RWPE2 (cell line): Measurements from ENCODE around the gene RAI1.

ENCODE experiments used
- ATAC-seq: fragments of 200-7000 bp; cut with Tn5 transposase; 3 replicates; pipeline ENCODE4 v1.9.1; 2021; ENCODE audit warnings: low read depth
- DNase-seq: peaks from one replicate; pipeline ENCODE4 v3.0.0-alpha.2; 2020; ENCODE audit warnings: low spot score
- H3K27ac ChIP-seq: fragments of 450-650 bp; 2 replicates; pipeline ENCODE4 v1.5.1; 2017; ENCODE audit warnings: mild to moderate bottlenecking; ENCODE audit not compliant: poor library complexity, severe bottlenecking
- H3K27me3 ChIP-seq: fragments of 250-450 bp; sonication (Bioruptor Pico); 2 replicates; pipeline ENCODE4 v1.5.1; 2021; ENCODE audit warnings: mild to moderate bottlenecking, moderate library complexity; ENCODE audit not compliant: insufficient read depth, poor library complexity, severe bottlenecking
- H3K36me3 ChIP-seq: fragments of 250-450 bp; sonication (Bioruptor Pico); 2 replicates; pipeline ENCODE4 v1.5.1; 2020; ENCODE audit warnings: low read depth, mild to moderate bottlenecking, moderate library complexity
- H3K4me1 ChIP-seq: fragments of 250-450 bp; sonication (Bioruptor Pico); 2 replicates; pipeline ENCODE4 v1.5.1; 2021; ENCODE audit warnings: mild to moderate bottlenecking, moderate library complexity; ENCODE audit not compliant: insufficient read depth, poor library complexity, severe bottlenecking
- H3K4me3 ChIP-seq: fragments of 250-450 bp; sonication (Bioruptor Pico); 2 replicates; pipeline ENCODE4 v1.5.1; 2021; ENCODE audit warnings: mild to moderate bottlenecking, moderate library complexity; ENCODE audit not compliant: severe bottlenecking
- H3K9me3 ChIP-seq: fragments of 250-450 bp; sonication (Bioruptor Pico); 2 replicates; pipeline ENCODE4 v1.5.1; 2021; ENCODE audit warnings: mild to moderate bottlenecking, moderate library complexity; ENCODE audit not compliant: severe bottlenecking
- TF ChIP-seq, protein P1 (sequence below): fragments of 450-650 bp; IDR thresholded peaks from one replicate; pipeline ENCODE4 v1.5.1; 2017; ENCODE audit warnings: mild to moderate bottlenecking, moderate library complexity; ENCODE audit not compliant: poor library complexity, severe bottlenecking

RAI1 gene

DNA sequence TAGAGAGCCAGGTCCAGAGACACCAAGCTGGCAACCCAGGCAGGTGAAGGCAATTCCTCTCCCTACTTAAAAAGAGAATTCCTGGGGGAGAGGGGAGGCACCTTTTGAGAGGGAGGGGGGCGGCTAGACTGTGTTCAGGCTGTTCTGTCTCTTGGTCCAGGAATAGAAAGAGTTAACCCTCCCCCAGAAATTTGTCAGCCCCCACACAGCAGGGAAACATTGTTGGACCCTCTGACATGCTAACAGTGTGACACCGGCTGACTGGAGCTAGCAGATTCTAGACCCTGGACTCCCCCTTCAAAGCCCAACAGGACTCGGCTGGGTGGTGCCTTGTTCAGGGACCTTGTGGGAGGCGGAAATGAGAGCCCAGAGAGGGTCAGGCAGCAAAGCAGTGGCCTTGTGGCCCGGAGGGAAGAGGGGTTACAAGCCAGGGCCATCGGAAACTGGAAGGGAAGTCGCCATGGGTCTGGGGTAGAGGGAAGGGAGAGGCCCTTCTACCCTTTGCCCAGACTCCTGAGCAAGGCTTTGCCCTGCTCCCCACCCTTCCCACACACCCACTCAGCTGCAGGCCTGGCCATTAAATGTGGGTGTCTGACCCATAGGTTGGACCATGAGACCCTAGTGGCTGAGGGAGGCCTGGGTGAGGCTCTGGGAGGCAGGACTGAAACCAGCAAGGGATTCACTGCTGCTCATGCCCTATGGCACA is 44.6 kb downstream of the RAI1 start:
- Histone ChIP-seq H3K36me3 (peaks cover 31% of the 10 kb centered on the region), H3K4me3 (no peak overlapping the region), H3K9me3 (no peaks in the 10 kb centered on the region), H3K27ac (peak overlapping the region; percentile 54), H3K4me1 (peaks cover 41% of the 10 kb centered on the region), H3K27me3 (no peaks in the 10 kb centered on the region)
- ATAC-seq (no peak), DNase-seq (no peak)
- TF ChIP-seq, protein P1, sequence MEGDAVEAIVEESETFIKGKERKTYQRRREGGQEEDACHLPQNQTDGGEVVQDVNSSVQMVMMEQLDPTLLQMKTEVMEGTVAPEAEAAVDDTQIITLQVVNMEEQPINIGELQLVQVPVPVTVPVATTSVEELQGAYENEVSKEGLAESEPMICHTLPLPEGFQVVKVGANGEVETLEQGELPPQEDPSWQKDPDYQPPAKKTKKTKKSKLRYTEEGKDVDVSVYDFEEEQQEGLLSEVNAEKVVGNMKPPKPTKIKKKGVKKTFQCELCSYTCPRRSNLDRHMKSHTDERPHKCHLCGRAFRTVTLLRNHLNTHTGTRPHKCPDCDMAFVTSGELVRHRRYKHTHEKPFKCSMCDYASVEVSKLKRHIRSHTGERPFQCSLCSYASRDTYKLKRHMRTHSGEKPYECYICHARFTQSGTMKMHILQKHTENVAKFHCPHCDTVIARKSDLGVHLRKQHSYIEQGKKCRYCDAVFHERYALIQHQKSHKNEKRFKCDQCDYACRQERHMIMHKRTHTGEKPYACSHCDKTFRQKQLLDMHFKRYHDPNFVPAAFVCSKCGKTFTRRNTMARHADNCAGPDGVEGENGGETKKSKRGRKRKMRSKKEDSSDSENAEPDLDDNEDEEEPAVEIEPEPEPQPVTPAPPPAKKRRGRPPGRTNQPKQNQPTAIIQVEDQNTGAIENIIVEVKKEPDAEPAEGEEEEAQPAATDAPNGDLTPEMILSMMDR: no peak

DNA sequence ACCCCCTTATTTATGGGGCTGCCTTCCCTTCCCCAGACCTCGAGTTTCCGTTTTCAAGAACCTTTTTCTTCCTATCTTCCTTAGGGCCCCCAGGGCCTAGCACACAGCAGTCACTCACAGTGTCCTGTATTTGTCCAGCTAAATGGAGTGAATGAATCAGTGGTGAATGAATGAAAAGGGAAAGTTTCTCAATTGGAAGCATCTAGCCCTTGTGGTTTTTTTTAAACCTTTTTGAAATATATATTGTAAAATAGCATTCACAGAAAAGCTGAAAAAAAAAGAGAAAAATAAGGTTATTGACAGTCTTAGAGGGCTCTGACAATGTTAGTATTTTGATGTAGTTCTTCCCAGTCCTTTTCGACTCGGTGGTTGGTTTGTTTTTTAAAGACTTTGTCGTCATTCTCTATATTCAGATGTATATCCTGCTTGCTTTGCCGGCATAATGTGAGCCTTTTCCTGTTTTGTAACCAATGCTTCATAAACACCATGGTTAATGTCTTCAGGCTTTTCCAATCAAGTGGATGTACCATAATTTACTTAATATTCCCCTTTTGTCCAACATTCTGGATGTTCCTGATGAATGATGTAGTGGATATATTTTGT is 45.3 kb downstream of the RAI1 start:
- Histone ChIP-seq H3K36me3 (peaks cover 27% of the 10 kb centered on the region), H3K27me3 (no peaks in the 10 kb centered on the region), H3K4me3 (no peak overlapping the region), H3K27ac (peak overlapping the region; percentile 54), H3K9me3 (no peaks in the 10 kb centered on the region), H3K4me1 (peaks cover 40% of the 10 kb centered on the region)
- TF ChIP-seq, protein P1: no peak
- no peak for DNase-seq
- ATAC-seq: no peak

DNA sequence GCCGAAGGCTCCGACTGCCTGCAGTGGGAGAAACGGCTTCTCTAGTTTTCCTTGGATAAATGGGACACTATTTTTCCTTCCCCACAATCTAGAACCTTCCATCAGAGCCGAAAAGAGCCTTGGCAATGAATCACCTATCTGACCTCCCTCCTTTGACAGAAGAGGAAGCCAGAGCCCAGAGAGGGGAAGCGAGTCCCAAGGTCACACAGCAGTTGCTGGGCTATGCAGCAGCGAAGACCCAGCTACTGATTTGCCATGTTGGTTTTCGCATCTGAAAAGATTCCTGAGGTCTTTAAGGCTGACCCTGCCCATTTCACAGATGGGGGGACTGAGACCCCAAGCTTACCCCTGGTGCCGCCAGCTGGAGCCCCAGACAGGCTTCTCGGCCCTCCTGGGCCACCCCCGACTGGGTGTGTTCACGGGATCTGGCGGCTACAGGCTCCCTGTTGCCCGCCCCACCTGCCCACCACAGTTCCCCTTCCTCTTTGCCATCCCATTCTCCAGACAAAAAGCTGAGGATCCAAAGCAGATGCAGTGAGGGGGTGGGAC is 45.9 kb downstream of the RAI1 start:
- Histone ChIP-seq H3K36me3 (peaks cover 29% of the 10 kb centered on the region), H3K27ac (peak overlapping the region; percentile 54), H3K4me1 (peaks cover 42% of the 10 kb centered on the region), H3K9me3 (no peaks in the 10 kb centered on the region), H3K27me3 (no peaks in the 10 kb centered on the region), H3K4me3 (no peak overlapping the region)
- no peak for ATAC-seq
- no peak for DNase-seq
- TF ChIP-seq, protein P1: no peak

GRCh38 chr17:17728146-17728545 is 46.9 kb downstream of the RAI1 start:
- Histone ChIP-seq H3K4me1 (peaks cover 52% of the 10 kb centered on the region), H3K27ac (peak overlapping the region; percentile 62)

More at GRCh38 chr17:17728146-17728545, 46.9 kb downstream of the RAI1 start:
- Histone ChIP-seq H3K27me3 (no peaks in the 10 kb centered on the region), H3K4me3 (no peak overlapping the region), H3K36me3 (peaks cover 34% of the 10 kb centered on the region), H3K9me3 (no peaks in the 10 kb centered on the region)
- TF ChIP-seq, protein P1: no peak
- ATAC-seq (no peak), DNase-seq (no peak)
